Globus pallidus (tissue), 1 donor: Measurements from ENCODE around the gene POLR2J3.
"Not testable (repeated sequence)": the region's sequence is repeated elsewhere in the genome, so short reads cannot be mapped to it uniquely, and the experiment has no call there.

Source experiments
- DNase-seq: peaks from one replicate; pipeline ENCODE4 v3.0.0-alpha.2; 2015; ENCODE audit warnings: low spot score

The POLR2J3 gene

GRCh38 chr7:102572261-102573239 lies at the start of gene POLR2J3:
TSS of gene POLR2J3 (minus strand) at chr7:102572583. CDS start at chr7:102572521, 62 bp downstream.
- DNase-seq, result peak; percentile 94

DNA sequence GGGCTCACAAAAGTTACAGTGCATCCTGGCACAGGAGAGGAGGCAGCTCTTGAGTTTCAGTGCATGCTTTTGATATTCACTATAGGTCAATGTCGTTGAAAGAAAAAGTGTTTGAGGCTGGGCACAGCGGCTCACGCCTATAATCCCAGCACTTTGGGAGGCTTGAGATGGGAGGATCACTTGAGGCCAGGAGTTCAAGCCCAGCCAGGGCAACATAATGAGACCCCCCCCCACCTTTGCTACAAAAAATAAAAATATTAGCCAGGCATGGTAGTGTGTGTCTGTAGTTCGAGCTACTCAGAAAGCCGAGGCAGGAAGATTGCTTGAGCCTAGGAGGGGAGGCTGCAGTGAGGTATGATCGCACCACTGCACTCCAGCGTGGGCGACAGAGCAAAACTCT lies 45.7 kb upstream of the POLR2J3 start:
- not testable (repeated sequence) for DNase-seq

- DNase-seq, result peak; percentile 35
These were observed 44.2 kb upstream of the POLR2J3 start, which contains the start of gene RASA4 for GRCh38 chr7:102616507-102617125. TSS of gene RASA4 (minus strand) at chr7:102616756. CDS start at chr7:102616689, 67 bp downstream.

- DNase-seq, result not testable (repeated sequence)
These were observed 43.5 kb upstream of the POLR2J3 start for GRCh38 chr7:102615930-102616329.

DNA sequence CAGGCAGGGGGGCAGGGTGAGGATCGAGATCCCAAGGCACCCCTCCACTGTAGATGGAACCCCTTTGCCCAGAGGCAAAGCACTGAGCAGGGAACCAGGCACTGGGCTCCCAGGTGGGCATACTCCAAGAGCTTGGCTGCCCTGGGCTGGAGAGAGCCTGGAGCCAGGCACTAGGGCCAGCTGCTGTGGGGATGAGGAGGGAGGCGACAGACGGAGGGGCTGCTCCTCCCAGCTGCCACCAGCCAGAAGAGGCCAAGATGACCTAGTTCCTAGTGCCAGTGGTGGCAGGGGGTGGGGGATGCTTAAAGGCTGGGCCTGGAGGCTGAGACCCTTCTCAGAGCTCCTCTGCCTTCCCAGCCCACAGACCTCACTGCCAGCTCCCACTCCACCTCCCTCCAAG lies 42.5 kb upstream of the POLR2J3 start:
- DNase-seq, result not testable (repeated sequence)

DNA sequence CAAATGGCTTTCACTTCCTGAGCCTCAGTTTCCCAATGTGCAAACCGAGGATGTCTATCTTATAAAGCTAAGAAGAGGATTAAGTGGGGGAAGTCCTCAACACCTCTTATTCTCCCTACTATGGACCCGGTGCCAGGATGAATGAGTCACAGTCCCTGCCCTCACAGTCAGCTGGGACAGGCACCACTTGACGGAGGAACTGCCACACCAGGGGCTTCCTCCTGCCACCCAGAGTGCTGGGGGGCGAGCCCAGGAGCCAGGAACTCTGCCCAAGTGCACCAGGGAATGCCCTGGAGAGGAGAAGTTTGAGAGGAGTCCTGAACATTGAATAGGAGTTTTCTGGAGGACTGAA lies 41.9 kb upstream of the POLR2J3 start:
- DNase-seq, result not testable (repeated sequence)

GRCh38 chr7:102613575-102614345 lies 41.4 kb upstream of the POLR2J3 start:
- DNase-seq, result not testable (repeated sequence)

- peak; percentile 31 for DNase-seq
These were observed 39.4 kb upstream of the POLR2J3 start for GRCh38 chr7:102611675-102612325.

DNA sequence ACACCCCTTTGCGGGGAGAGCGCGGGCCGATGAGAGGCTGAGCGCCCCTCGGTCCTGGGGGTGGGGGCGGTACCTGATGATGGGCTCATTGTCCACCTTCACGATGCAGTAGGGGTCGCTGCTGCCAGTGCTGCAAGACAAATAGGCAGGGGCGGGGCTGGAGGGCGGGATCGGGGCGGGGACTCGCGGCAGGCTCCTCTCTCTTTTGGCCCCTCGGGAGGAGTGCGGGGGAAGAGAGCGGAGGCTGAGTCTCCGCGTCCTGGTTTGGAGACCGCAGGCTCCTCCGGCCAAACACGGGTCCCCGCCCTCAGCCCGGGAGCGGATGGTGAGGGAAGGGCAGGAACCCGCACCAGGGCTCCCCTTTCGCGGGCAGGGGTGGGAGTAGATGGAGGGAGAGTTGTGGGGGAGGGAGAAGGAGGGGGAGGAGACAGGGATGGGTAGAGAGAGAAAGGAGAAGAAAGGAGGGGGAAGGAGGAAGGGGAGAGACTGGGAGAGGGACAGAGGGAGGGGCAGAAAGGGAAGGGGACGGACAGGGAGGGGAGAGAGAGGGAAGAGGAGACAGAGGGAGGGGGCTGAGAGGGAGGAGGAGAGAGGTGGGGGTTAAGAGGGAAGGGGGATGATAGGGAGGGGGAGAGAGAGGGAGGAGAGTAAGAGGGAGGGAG lies 38.8 kb upstream of the POLR2J3 start:
- DNase-seq, result not testable (repeated sequence)

- DNase-seq, result not testable (repeated sequence)
These were observed 38.1 kb upstream of the POLR2J3 start for GRCh38 chr7:102610441-102610840.

GRCh38 chr7:102609734-102610133 lies 37.4 kb upstream of the POLR2J3 start:
- not testable (repeated sequence) for DNase-seq

DNA sequence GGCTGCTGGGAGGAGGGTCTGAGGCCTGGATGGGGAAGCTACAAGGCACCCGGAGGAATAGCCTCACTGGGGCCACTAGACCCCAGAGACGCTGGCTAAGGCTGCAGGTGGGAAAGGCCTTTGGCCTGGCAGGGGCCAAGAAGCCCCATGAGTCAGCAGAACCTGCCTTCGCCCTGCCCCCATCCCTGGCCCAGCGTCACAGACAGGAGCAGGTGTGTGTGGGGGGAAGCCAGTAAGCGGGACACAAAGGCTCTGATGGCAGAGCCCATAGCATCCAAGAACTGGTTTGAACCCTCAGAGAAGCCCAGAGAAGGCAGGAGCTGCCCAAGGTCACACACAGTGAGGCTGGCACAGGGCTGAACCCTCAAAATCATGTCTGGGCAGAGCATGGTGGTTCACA lies 34.5 kb upstream of the POLR2J3 start:
- DNase-seq, result not testable (repeated sequence)

DNA sequence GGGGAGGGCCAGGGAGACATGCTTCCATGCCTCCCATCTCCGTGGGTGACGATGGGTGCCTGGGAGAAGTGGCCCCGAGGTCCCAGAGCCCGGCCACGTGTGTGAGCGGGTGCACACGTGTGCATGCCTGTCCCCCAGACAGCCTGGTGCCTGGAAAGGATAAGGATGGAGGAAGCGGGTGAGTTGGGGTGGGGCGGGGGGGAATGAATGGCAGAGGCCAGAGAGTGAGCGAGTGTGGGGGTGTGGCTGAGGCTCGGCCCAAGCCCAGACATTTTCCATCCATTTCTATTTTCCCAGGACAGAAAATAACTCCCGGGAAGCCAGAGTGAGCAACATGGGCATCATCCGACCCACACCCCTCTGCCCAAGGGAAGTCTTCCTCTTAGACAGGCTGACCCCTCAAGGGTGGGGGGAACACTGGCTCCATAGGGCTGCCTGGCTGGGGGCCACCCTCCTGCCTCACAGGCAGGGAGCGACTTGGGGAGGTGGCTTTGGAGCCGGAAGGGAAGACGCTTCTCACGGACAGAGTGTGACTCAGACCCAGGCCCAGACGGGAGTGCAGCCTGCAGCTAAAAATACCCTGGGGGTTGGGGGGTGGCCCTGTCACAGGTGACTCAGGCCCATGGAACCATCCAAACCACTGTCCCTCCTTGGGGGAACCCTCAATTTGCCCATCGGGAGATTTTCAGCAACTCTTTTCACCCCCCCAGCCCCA lies 32.2 kb upstream of the POLR2J3 start:
- DNase-seq, result not testable (repeated sequence)

DNA sequence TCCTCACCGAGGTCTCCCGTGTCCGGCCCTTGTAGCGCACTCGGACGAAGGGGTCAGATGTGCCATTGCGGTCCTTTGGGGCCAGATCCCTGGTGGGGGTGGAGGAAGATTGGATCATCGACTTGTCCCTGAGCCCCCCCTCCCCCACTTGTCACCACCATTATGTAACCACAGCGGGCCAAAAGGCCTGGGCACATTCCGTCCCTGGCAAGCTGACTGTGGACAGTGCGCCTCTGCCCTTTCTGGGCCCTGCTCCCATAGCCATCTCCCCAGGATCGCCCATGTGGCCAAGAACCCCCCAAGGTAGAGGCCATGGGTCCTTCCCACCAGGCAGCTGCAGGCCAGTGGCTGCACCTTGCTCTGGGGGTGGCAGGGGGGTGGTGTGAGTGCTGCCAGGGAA lies 29.9 kb upstream of the POLR2J3 start:
- DNase-seq, result not testable (repeated sequence)

DNA sequence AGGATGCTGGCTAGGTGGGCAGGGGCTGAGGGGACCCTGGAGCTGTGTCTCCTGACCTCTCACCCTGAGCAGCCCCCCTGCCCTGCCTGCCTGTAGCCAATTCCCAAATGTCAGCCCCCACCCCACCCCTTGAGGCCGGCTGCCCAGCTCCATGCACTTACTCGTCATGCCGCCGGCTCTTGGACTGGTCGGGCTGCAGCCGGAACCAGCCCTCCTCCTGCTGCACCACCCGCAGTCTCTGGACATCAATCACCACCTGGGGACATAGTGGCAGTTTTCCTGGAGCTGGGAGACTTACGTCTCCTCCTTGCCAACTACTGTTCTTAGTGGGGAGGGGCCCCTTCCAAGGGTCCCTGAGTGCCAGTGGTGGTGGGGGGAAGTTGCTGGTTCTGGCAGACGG lies 27.3 kb upstream of the POLR2J3 start:
- DNase-seq, result not testable (repeated sequence)

GRCh38 chr7:102596036-102596435 lies 23.7 kb upstream of the POLR2J3 start:
- DNase-seq, result not testable (repeated sequence)

- DNase-seq, result not testable (repeated sequence)
These were observed 21.4 kb upstream of the POLR2J3 start for GRCh38 chr7:102593637-102594334.

GRCh38 chr7:102592477-102593019 lies 20.2 kb upstream of the POLR2J3 start:
- DNase-seq, result not testable (repeated sequence)

DNA sequence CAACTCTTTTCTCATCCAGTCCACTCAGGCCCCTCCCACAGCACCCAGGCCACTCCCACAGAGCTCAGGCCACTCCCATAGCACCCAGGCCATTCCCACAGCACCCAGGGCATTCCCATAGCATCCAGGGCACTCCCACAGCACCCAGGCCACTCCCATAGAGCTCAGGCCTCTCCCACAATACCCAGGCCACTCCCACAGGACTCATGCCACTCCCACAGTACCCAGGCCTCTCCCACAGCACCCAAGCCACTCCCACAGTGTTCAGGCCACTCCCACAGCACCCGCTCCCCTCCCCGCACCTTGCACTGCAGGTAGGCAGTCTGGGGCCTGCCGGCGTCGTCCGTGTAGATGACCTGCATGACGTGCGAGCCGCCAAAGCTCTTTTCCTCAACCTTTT lies 17.5 kb upstream of the POLR2J3 start:
- DNase-seq, result not testable (repeated sequence)
